Activated CD8-positive, alpha-beta memory T cell treated with anti-CD3 and anti-CD28 coated beads, Interleukin-2, amount 50 U/mL, for 4 hours (primary cell): ENCODE results near the gene GAL.
"Not testable (repeated sequence)": the region's sequence is repeated elsewhere in the genome, so short reads cannot be mapped to it uniquely, and the experiment has no call there.

Experiments used
- DNase-seq: peaks from one replicate; pipeline ENCODE4 v3.0.0-alpha.2; 2020

Gene GAL

GRCh38 chr11:68684385-68685356 lies at the start of gene GAL:
GAL (plus strand) TSS chr11:68684544; CDS start chr11:68684924, 380 bp downstream.
- no peak for DNase-seq

GRCh38 chr11:68634606-68635005 lies 49.7 kb upstream of the GAL start:
- DNase-seq: not testable (repeated sequence)

GRCh38 chr11:68635172-68635571 lies 49.2 kb upstream of the GAL start:
- DNase-seq: not testable (repeated sequence)

GRCh38 chr11:68635883-68636282 lies 48.5 kb upstream of the GAL start:
- DNase-seq: not testable (repeated sequence)

- DNase-seq: not testable (repeated sequence)
Measured at GRCh38 chr11:68639322-68639721, 45.0 kb upstream of the GAL start.

- no peak for DNase-seq
Measured at GRCh38 chr11:68641880-68642279, 42.5 kb upstream of the GAL start.

GRCh38 chr11:68643585-68643984 lies 40.8 kb upstream of the GAL start:
- DNase-seq: no peak

GRCh38 chr11:68646832-68647231 lies 37.5 kb upstream of the GAL start:
- DNase-seq: no peak

GRCh38 chr11:68649851-68650555 lies 34.3 kb upstream of the GAL start:
- no peak for DNase-seq

- no peak for DNase-seq
Measured at GRCh38 chr11:68650801-68651200, 33.5 kb upstream of the GAL start.

GRCh38 chr11:68651208-68651984 lies 32.9 kb upstream of the GAL start:
- DNase-seq: no peak

- no peak for DNase-seq
Measured at GRCh38 chr11:68651985-68652682, 32.2 kb upstream of the GAL start.

GRCh38 chr11:68652683-68653156 lies 31.6 kb upstream of the GAL start:
- DNase-seq: no peak

GRCh38 chr11:68653486-68654430 lies 30.6 kb upstream of the GAL start:
- DNase-seq: no peak

GRCh38 chr11:68654978-68655377 lies 29.4 kb upstream of the GAL start:
- no peak for DNase-seq

- DNase-seq: no peak
Measured at GRCh38 chr11:68655406-68655805, 28.9 kb upstream of the GAL start.

GRCh38 chr11:68655806-68656205 lies 28.5 kb upstream of the GAL start:
- DNase-seq: no peak

GRCh38 chr11:68657021-68657780 lies 27.1 kb upstream of the GAL start:
- DNase-seq: no peak

- no peak for DNase-seq
Measured at GRCh38 chr11:68658097-68658496, 26.2 kb upstream of the GAL start.

GRCh38 chr11:68658661-68659060 lies 25.7 kb upstream of the GAL start:
- DNase-seq: no peak
